ENCODE results near the gene NRXN3. TPM values are rescaled to one million over a fixed set of nuclear protein-coding genes. Genes with fewer than 3 reads are reported as not detected.

The NRXN3 gene
- total and polyA plus RNA-seq, 4 donors, result 1.4 to 8.3 (median 4.4) TPM

DNA sequence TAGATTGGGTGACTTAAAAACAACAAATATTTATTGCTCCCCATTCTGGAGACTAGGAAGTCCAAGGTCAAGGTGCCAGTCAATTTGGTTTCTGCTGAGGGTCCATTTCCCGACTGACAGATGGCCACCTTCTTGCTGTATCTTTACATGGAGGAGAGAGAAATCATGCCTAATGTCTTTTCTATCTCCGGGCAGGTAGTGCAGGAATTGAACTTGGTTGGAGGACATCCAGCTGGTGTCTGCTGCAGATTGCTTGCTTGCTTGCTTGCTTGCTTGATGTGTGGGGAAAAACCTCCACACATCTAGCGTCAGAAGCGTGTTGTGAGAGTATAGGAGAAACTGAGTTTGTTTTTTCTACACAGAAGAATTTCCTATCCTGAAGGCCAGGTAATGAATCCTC, 1479.7 kb downstream of the NRXN3 start:
- H3K9ac ChIP-seq (ENCODE audit: insufficient read depth in 1 of 2, low read length in 2 of 2), result no peak overlapping the region
- H3K27ac ChIP-seq (ENCODE audit: low read depth in 1 of 2, low read length in 1 of 2), result no peak overlapping the region
- no peak overlapping the region for H3K4me3 ChIP-seq
- DNase-seq (no peak), ATAC-seq (ENCODE audit: insufficient read depth, low FRiP score) (no peak)
- WGBS, 2 donors, result 87 to 93% methylated on average over 4 of the region's 4 CpGs
- H3K27me3 ChIP-seq (ENCODE audit: control insufficient read depth in 3 of 3, insufficient read depth in 3 of 3, low read length in 2 of 3), result no peaks in the 10 kb centered on the region
- peaks cover 0 to 3% (median 0%) of the 10 kb centered on the region in 4 donors for H3K9me3 ChIP-seq (ENCODE audit: control insufficient read depth in 4 of 4, insufficient read depth in 3 of 4, low read length in 3 of 4)
- no peaks in the 10 kb centered on the region for H3K4me1 ChIP-seq (ENCODE audit: control insufficient read depth in 5 of 5, insufficient read depth in 5 of 5, low read length in 5 of 5)
- TF ChIP-seq, protein P1, sequence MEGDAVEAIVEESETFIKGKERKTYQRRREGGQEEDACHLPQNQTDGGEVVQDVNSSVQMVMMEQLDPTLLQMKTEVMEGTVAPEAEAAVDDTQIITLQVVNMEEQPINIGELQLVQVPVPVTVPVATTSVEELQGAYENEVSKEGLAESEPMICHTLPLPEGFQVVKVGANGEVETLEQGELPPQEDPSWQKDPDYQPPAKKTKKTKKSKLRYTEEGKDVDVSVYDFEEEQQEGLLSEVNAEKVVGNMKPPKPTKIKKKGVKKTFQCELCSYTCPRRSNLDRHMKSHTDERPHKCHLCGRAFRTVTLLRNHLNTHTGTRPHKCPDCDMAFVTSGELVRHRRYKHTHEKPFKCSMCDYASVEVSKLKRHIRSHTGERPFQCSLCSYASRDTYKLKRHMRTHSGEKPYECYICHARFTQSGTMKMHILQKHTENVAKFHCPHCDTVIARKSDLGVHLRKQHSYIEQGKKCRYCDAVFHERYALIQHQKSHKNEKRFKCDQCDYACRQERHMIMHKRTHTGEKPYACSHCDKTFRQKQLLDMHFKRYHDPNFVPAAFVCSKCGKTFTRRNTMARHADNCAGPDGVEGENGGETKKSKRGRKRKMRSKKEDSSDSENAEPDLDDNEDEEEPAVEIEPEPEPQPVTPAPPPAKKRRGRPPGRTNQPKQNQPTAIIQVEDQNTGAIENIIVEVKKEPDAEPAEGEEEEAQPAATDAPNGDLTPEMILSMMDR (IDR thresholded peaks at IDR 0.05; ENCODE audit: control extremely low read depth, extremely low read depth), result no peak
- H3K36me3 ChIP-seq (ENCODE audit: control insufficient read depth in 4 of 4, insufficient read depth in 4 of 4, low read length in 4 of 4), result no peaks in the 10 kb centered on the region

DNA sequence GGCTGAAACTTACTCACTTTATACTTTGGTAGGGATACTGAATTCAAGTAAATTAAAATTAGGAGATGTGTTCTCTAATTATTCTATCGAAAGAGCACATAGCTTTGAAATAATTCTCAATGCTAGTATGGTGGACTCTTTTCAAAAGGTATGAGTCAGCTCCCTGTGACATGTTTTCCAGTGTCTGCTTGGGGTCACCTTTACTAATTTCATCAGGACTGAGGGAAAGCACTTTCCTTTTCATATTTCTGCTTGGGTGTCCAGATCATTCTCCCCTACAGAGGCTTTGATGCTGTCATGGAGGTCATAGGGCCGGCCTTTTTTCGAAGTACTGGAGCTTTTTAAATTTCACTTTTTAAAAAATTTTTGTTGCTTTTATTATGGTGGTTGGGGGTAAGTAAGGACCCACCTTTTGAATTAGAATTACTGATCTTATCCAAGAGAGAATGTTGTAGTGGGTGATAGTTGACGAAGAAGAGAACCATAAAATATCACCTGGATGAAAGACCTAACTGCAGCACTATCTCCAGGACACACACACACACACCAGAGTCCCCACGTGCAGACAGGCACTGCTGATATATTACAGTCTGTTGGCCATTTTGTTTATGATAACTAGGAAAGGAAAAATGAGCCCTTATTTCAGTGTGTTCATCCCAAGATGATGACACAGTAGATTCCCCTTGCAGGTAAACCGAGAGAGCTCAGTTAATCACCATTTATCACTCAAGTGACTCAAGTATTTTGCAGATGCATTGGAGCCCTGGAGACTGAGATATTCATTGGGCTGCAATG, 1482.5 kb downstream of the NRXN3 start:
- Histone ChIP-seq H3K4me1 (ENCODE audit: control insufficient read depth in 5 of 5, insufficient read depth in 5 of 5, low read length in 5 of 5) (no peaks in the 10 kb centered on the region), H3K27me3 (ENCODE audit: control insufficient read depth in 3 of 3, insufficient read depth in 3 of 3, low read length in 2 of 3) (no peaks in the 10 kb centered on the region), H3K9ac (ENCODE audit: insufficient read depth in 1 of 2, low read length in 2 of 2) (no peak overlapping the region), H3K27ac (ENCODE audit: low read depth in 1 of 2, low read length in 1 of 2) (no peak overlapping the region), H3K4me3 (no peak overlapping the region), H3K9me3 (ENCODE audit: control insufficient read depth in 4 of 4, insufficient read depth in 3 of 4, low read length in 3 of 4) (peaks cover 0 to 3% (median 0%) of the 10 kb centered on the region in 4 donors), H3K36me3 (ENCODE audit: control insufficient read depth in 4 of 4, insufficient read depth in 4 of 4, low read length in 4 of 4) (no peaks in the 10 kb centered on the region)
- ATAC-seq (ENCODE audit: insufficient read depth, low FRiP score) (no peak), DNase-seq (no peak)
- WGBS, 2 donors, result 86 to 87% methylated on average over 6 of the region's 6 CpGs
- TF ChIP-seq, protein P1 (IDR thresholded peaks at IDR 0.05; ENCODE audit: control extremely low read depth, extremely low read depth), result no peak

DNA sequence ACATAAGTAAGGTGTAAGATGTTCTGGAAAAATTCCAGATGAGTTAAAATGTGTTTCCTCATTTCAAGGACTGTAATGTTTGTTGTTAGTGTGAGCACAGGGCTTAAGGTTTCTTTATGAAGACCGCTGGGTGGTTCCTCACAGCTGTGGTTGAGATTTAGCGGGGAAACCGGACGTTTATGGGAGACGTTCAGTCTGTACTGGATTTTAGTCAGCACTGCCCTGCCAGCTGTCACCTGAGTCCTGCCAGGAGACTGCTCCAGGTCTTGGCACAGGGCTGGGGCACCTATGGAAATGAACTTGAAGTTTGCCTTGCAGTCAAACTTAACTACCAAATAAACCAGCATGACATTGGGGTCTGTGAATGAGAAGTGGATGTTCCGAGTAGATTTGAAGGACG, 1485.9 kb downstream of the NRXN3 start:
- TF ChIP-seq, protein P1 (IDR thresholded peaks at IDR 0.05; ENCODE audit: control extremely low read depth, extremely low read depth), result no peak
- 63 to 67% methylated on average over 7 of the region's 7 CpGs for WGBS, 2 donors
- no peaks in the 10 kb centered on the region for H3K36me3 ChIP-seq (ENCODE audit: control insufficient read depth in 4 of 4, insufficient read depth in 4 of 4, low read length in 4 of 4)
- ATAC-seq (ENCODE audit: insufficient read depth, low FRiP score) (no peak), DNase-seq (no peak)
- H3K4me1 ChIP-seq (ENCODE audit: control insufficient read depth in 5 of 5, insufficient read depth in 5 of 5, low read length in 5 of 5), result no peaks in the 10 kb centered on the region
- H3K27ac ChIP-seq (ENCODE audit: low read depth in 1 of 2, low read length in 1 of 2), result no peak overlapping the region
- no peak overlapping the region for H3K4me3 ChIP-seq
- peaks cover 0 to 3% (median 0%) of the 10 kb centered on the region in 4 donors for H3K9me3 ChIP-seq (ENCODE audit: control insufficient read depth in 4 of 4, insufficient read depth in 3 of 4, low read length in 3 of 4)
- no peak overlapping the region for H3K9ac ChIP-seq (ENCODE audit: insufficient read depth in 1 of 2, low read length in 2 of 2)
- no peaks in the 10 kb centered on the region for H3K27me3 ChIP-seq (ENCODE audit: control insufficient read depth in 3 of 3, insufficient read depth in 3 of 3, low read length in 2 of 3)

Data from lung (tissue), 12 donors.